ENCODE measurements around the gene PSMD8.

The PSMD8 gene

DNA sequence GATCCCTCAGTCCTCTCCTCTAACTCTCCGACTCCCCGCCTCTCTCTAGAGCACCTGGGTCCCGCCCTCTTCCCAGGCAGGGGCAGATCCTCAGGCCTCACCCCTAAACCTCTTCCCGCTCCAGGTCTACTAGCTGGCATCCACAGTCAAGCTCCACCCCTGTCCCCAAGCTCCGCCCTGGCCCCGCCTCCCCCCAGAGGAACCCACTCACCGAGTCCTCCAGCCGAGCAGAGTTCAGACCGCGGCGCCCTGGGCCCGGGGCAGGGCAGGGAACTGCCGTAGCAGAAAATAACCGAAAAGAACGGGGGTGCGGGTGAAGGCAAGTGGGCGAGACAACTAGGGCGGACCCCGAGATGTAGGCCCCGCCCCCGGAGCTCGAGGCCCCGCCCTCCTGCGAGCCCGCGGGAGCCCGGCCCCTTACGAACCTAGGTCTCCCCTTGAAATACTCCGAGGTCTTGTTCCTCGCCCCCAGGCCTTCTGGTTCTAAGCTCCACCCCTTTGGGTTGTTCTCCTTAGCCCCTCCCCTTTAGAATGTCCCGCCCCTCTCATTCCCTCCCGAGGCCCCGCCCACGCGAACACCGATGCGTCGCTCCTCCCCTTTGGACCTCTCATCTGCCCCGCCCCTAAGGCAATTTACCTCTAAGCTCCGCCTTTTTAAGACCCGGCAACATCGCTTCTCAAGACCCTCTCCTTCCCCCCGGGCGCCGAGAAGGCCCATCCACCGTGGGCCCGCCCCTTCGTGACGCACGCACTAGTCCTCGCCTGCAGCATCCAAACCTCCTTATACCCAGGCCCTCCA is 13.4 kb downstream of the PSMD8 start, which contains the start of gene GGN:
Gene GGN (minus strand): TSS at position 485 of the 799 bp plus-strand sequence. CDS start 773 bp downstream, outside the sequence.
- peak; percentile 94 for DNase-seq (ENCODE audit: extremely low spot score)
- CTCF ChIA-PET = interaction anchor here (0.6 to 1.5 kb wide), 5 partner anchors 15 to 197 kb away, joined by 3 to 8 read pairs (median 4); partner anchors contain the start of genes CATSPERG and FAM98C
- POLR2A ChIA-PET = interaction anchor here (0.7 to 2.2 kb wide), 5 partner anchors 12 to 231 kb away, joined by 3 to 23 read pairs (median 4); partner anchors contain the start of genes EIF3K, FAM98C and PSMD8
- no peak for TF ChIP-seq TARDBP (IDR thresholded peaks at IDR 0.05)
- TF ChIP-seq SUZ12 (IDR thresholded peaks at IDR 0.05) = no peak

DNA sequence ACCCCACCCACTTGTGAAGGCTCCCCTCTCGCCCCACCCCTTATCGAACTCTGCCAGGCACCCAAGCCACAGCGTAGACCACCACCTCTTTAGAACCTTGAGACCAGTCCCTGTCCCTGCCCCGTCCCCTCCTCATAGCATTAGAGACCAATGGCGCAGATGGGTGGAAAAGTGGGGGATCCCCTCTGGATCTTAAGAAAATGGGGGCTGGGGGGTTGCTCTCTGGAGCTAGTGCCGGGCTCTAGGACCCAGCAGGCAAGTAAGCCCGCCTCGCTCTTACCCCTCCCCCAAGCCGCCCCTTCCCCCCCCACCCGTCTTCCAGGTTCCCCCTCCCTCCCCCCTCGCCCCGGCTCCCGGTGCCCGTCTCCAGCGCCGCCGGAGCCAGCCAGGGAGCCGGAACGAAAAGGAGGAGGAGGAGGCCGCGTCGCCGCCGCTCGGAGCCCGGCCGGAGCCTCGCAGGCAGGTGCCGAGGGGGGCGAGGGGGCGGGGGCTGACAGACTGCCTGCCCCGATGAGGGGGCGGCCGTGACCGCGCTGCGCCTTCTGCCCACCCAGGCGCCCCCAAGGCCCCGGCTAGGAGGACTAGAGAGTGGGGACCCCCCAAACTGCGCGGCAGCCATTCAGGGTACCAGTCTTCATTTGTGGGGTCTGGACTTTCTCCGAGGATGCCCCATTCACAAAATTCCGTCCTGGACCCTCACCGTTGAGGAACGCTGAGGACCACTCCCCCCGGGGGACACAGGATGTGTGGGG is 14.2 kb downstream of the PSMD8 start, which contains the start of gene SPRED3:
Gene SPRED3 (plus strand): TSS at position 349 of the 752 bp plus-strand sequence. CDS start 1,606 bp downstream, outside the sequence.
- CTCF ChIA-PET = interaction anchor here (0.6 to 1.5 kb wide), 5 partner anchors 14 to 484 kb away, joined by 3 to 8 read pairs (median 4); partner anchors contain the start of gene FAM98C
- POLR2A ChIA-PET = interaction anchor here (1.2 to 2.2 kb wide), 3 partner anchors 14 to 230 kb away, joined by 4 to 23 read pairs (median 18); partner anchors contain the start of genes EIF3K, FAM98C and PSMD8
- TF ChIP-seq FOXM1 (IDR thresholded peaks at IDR 0.05; ENCODE audit: borderline replicate concordance) = peak; percentile 24; the same call in 1 of the 2 replicates
- no peak for TF ChIP-seq FOXK2 (IDR thresholded peaks at IDR 0.05)
- peak; percentile 48 for DNase-seq (ENCODE audit: extremely low spot score)

DNA sequence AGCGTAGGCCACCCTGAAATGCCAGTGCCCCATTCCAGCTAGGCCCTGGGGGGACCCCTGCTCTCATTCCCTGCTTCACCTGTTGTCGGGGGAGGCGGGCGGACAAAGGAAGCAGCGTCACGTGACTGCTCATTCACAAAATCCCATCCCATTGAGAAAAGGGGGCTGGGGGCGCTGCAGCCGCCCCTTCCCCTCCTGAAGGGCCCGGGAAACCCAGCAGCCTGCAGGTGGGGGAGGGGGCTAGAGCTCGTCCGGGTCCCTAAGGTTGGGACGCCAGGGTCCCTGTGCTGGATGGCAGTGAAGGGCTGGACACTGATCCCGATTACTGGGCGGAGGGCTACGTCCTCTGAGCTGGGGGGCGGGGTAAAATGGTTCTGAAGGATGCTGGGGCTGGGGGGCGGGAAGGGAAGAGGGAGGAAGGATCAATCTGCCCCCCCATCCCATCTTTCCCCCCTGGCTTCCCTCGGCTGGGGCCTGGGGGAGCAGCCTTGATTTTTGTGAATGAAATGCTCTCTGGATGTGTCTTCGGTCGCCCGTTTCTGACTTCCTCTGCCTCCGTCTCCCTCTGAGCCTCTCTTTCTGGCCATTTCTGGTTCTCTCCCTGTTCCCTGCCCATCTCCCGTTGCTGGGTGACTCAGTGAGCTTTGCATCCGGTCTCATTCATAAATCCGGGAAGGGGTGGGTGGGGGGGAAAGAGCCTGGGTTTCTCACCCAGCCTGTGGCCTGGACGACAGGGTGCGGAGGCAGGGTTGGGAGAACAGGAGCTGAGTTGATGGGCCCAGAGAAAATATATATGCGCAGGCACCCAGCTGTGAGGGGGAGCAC is 14.9 kb downstream of the PSMD8 start:
- ChIA-PET CTCF (interaction anchor here (0.6 to 1.3 kb wide), 2 partner anchors 145 to 484 kb away, joined by 3 to 4 read pairs; no protein-coding TSS in a partner anchor), POLR2A (interaction anchor here (1.3 to 2.2 kb wide), 2 partner anchors 14 kb away, joined by 4 to 23 read pairs; partner anchors contain the start of gene FAM98C)
- no peak for TF ChIP-seq SP1 (IDR thresholded peaks at IDR 0.05)
- DNase-seq (ENCODE audit: extremely low spot score) = no peak

DNA sequence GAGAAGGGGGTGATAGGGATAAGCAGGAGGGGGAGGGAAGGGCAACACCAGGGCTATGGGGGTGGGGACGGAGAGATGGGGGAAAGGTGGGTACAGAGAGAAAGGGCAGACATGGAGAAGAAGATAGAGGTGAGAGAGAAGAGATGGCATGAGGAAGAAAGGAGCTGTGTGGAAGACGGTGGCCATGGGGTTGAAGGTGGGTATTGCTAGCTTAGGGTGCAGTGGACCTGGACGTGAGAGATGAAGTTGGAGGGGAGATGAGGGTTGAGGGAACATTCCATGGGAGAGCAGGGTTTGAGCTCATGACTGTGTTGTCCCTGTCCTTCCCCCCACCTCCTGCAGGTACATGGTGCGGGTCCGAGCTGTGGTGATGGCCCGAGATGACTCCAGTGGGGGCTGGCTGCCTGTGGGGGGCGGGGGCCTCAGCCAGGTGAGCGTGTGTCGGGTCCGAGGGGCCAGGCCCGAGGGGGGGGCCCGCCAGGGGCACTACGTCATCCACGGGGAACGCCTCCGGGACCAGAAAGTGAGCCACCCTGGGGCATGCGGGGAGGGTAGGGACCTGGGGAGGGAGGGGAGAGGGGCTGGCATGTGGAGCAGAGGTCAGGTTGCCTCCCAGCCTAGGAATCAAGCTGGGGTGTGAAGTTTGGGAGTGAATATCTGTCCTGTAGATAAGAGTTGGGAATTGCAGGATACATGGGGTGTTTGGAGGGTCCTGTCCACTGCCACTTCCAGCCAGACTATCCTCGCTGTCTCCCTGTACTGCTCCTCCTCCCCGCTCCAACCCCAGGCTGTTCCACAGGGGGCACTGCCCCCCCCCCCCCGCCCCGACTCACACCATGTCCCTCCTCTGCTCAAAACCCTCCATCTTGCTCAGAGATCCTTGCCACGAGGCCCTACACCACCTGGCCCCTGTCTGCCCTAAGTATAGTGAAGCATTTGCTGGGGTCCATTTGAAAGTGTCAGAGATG is 15.9 kb downstream of the PSMD8 start:
- TF ChIP-seq, protein P1, sequence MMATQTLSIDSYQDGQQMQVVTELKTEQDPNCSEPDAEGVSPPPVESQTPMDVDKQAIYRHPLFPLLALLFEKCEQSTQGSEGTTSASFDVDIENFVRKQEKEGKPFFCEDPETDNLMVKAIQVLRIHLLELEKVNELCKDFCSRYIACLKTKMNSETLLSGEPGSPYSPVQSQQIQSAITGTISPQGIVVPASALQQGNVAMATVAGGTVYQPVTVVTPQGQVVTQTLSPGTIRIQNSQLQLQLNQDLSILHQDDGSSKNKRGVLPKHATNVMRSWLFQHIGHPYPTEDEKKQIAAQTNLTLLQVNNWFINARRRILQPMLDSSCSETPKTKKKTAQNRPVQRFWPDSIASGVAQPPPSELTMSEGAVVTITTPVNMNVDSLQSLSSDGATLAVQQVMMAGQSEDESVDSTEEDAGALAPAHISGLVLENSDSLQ (IDR thresholded peaks at IDR 0.05) = no peak
- no peak for TF ChIP-seq NFRKB (IDR thresholded peaks at IDR 0.05)
- ChIA-PET CTCF (no interaction called here), POLR2A (interaction anchor here (1.3 kb wide), 1 partner anchor 13 kb away, joined by 4 read pairs; the partner anchor contains the start of gene FAM98C)
- no peak for DNase-seq (ENCODE audit: extremely low spot score)

DNA sequence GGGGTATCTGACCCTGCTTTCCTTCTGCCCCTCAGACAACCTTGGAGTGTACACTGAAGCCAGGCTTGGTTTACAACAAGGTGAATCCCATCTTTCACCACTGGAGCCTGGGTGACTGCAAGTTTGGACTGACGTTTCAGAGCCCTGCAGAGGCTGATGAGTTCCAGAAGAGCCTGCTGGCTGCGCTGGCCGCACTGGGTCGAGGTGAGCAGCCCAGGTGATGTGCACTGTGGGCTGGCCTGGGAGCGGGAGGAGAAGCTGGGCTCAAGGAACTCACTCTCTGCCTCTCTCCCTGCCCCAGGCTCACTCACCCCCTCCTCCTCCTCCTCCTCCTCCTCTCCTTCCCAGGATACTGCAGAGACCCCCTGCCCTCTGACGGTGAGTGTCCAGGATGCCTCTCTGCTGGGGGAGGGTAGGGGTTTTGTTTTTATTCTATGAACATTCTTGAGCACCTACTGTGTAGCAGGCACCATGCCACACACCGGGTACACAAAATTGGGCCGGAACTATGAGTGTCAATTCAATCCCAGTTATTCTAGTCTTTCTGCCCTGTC is 17.6 kb downstream of the PSMD8 start:
- CTCF ChIA-PET = no interaction called here
- TF ChIP-seq, protein P1 (IDR thresholded peaks at IDR 0.05) = no peak
- TF ChIP-seq ZNF384 (IDR thresholded peaks at IDR 0.05) (no peak), HDGF (IDR thresholded peaks at IDR 0.05; ENCODE audit: borderline replicate concordance) (no peak), ARNT (IDR thresholded peaks at IDR 0.05) (no peak), NFRKB (IDR thresholded peaks at IDR 0.05) (no peak)
- no peak for DNase-seq (ENCODE audit: extremely low spot score)
- POLR2A ChIA-PET = no interaction called here

DNA sequence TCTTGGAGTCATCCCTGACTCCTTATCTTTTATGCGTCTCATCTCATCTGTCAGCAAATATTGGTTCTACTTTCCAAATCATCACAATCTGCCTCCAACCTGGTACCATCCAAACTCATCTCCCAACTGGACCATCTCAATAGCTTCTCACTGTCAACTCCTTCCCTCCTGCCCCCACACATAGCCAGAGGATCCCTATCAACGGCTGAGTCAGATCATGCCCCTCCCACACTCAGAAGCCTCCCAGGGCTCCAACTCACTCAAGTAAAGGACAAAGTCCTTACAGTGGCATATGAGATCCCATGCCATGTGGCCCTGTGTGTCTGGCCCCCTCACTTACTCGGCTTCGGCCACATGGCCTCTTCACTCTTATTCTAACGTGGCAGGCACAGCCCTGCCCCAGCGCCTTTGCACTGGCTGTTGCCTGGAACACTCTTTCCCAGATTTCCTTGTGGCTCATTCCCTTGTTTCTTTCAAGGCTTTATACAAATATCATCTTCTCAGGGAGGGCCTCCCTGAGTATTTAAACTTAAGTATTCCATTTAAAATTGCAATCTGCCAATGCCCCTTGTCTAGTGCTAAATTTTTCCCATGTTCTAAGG is 18.4 kb downstream of the PSMD8 start:
- TF ChIP-seq, protein P1 (IDR thresholded peaks at IDR 0.05) = no peak
- TF ChIP-seq HDGF (IDR thresholded peaks at IDR 0.05; ENCODE audit: borderline replicate concordance) (no peak), FOXA1 (IDR thresholded peaks at IDR 0.05) (no peak), ARNT (IDR thresholded peaks at IDR 0.05) (no peak)
- no peak for DNase-seq (ENCODE audit: extremely low spot score)
- ChIA-PET CTCF (interaction anchor here (0.9 kb wide), 1 partner anchor 10 kb away, joined by 4 read pairs; the partner anchor contains the start of gene FAM98C), POLR2A (interaction anchor here (1.1 kb wide), 1 partner anchor 10 kb away, joined by 3 read pairs; the partner anchor contains the start of gene FAM98C)

All from HEK293T (cell line).